ENCODE data around the gene PPP3R1. TPM values are rescaled to one million over a fixed set of nuclear protein-coding genes. Genes with fewer than 3 reads are reported as not detected.

The PPP3R1 gene
- total and polyA plus RNA-seq, 2 donors (not counting 3 experiments of a cell fraction or from before 2014, with no cell fraction given), result 8.4 to 62.2 TPM

DNA sequence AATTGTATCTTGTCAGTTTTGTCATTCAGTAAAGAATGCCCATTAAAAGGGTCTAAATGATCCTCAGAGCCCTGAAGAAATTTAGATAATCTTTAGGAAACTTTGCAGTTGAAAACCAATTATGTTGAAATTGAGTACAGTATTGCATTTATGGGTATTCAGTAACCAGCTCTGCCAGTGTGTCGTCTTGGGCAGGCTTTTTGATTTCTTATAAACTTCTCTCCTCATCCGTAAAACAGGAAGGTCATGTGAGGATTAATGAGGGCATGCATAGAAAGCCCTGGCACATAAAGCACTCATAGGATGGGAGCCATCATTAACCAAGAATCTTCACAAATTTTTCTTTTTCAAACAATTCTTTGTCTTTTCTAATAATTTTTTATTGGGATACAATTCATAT lies 79.8 kb downstream of the PPP3R1 start:
- CTCF ChIA-PET, result interaction anchor here (1.2 kb wide), 1 partner anchor 24 kb away, joined by 4 read pairs; no protein-coding TSS in a partner anchor

DNA sequence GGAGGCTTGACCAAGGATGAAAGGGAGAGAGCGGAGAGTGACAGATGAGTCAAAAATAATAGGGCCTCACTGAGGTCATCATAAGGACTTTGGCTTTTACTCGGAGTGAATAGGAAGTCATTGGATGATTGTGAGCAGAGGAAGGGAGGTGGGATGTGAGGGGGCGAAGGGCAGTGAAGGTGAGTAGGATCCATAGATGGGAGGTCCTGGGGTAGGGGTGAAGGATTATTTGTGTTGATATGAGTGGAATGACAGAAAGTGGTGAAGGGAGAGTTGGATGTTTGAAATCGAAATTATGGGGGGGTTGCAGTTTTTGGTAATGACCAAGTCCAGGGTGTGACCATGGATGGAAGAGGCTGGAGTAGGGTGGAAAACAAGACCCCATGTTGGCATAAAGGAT lies 80.6 kb downstream of the PPP3R1 start:
- BruUV-seq (replicated peaks), result no TSS peak
- no peaks in the 10 kb centered on the region for H4K20me1 ChIP-seq (replicated peaks; ENCODE audit: control insufficient read depth, extremely low read depth, insufficient read depth, low read length)
- H3K27me3 ChIP-seq (ENCODE audit: control insufficient read depth in 2 of 2, insufficient read depth in 2 of 2, low read length in 2 of 2), result no peaks in the 10 kb centered on the region
- TF ChIP-seq POLR2A (IDR thresholded peaks at IDR 0.05; ENCODE audit: low read depth, low read length) (no peak), MYC (IDR thresholded peaks at IDR 0.05; ENCODE audit: low read depth, low read length) (no peak), POLR2AphosphoS5 (IDR thresholded peaks at IDR 0.05; ENCODE audit: insufficient read depth, low read depth, low read length) (no peak), GATA2 (IDR thresholded peaks at IDR 0.05; ENCODE audit: insufficient read depth, insufficient read length, low read depth, low read length) (no peak), EZH2 (IDR thresholded peaks at IDR 0.05; ENCODE audit: borderline replicate concordance, low read depth, low read length, severe bottlenecking) (no peak), JUN (IDR thresholded peaks at IDR 0.05; ENCODE audit: borderline replicate concordance, insufficient read depth, insufficient read length, low read depth) (no peak), FOS (IDR thresholded peaks at IDR 0.05; ENCODE audit: borderline replicate concordance, insufficient read depth, low read length) (no peak)
- TF ChIP-seq, protein P1, sequence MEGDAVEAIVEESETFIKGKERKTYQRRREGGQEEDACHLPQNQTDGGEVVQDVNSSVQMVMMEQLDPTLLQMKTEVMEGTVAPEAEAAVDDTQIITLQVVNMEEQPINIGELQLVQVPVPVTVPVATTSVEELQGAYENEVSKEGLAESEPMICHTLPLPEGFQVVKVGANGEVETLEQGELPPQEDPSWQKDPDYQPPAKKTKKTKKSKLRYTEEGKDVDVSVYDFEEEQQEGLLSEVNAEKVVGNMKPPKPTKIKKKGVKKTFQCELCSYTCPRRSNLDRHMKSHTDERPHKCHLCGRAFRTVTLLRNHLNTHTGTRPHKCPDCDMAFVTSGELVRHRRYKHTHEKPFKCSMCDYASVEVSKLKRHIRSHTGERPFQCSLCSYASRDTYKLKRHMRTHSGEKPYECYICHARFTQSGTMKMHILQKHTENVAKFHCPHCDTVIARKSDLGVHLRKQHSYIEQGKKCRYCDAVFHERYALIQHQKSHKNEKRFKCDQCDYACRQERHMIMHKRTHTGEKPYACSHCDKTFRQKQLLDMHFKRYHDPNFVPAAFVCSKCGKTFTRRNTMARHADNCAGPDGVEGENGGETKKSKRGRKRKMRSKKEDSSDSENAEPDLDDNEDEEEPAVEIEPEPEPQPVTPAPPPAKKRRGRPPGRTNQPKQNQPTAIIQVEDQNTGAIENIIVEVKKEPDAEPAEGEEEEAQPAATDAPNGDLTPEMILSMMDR (IDR thresholded peaks at IDR 0.05; ENCODE audit: extremely low read depth in 1 of 2, insufficient read depth in 1 of 2, low read depth in 1 of 2, low read length in 2 of 2), result no peak
- TF ChIP-seq, protein P2, sequence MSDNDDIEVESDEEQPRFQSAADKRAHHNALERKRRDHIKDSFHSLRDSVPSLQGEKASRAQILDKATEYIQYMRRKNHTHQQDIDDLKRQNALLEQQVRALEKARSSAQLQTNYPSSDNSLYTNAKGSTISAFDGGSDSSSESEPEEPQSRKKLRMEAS (IDR thresholded peaks at IDR 0.05; ENCODE audit: insufficient read depth, insufficient read length), result no peak
- FAIRE-seq (no peak), DNase-seq (ENCODE audit: low read depth, low spot score) (no peak)
- H3K4me3 ChIP-seq (replicated peaks in 1 of 3; ENCODE audit: insufficient read depth in 1 of 3, low read depth in 1 of 3, low read length in 3 of 3), result no peak overlapping the region
- no peak overlapping the region for H3K9ac ChIP-seq (replicated peaks; ENCODE audit: extremely low read depth, insufficient read depth, low read length)
- no peak overlapping the region for H2AFZ ChIP-seq (ENCODE audit: low read depth, low read length)
- ChIA-PET POLR2A (no interaction called here), CTCF (interaction anchor here (1.2 kb wide), 1 partner anchor 24 kb away, joined by 4 read pairs; no protein-coding TSS in a partner anchor)
- H3K4me1 ChIP-seq (ENCODE audit: control insufficient read depth, extremely low read depth, insufficient read depth, low read length), result no peaks in the 10 kb centered on the region
- intact Hi-C loops (cut with micrococcal nuclease), result no loop called here
- dilution Hi-C loops (cut with MboI; ENCODE audit: extremely low pct_ligation_motif_present, low sequenced_read_pairs), result no loop called here
- H3K9me3 ChIP-seq (replicated peaks; ENCODE audit: control insufficient read depth, insufficient read depth, low read length), result no peaks in the 10 kb centered on the region
- H3K36me3 ChIP-seq (ENCODE audit: control insufficient read depth in 2 of 2, extremely low read depth in 1 of 2, insufficient read depth in 2 of 2, low read length in 2 of 2), result peaks cover 3 to 17% of the 10 kb centered on the region in 2 experiments
- H3K4me2 ChIP-seq (ENCODE audit: insufficient read depth, low read length), result no peak overlapping the region
- no peak overlapping the region for H3K27ac ChIP-seq (ENCODE audit: insufficient read depth, low read depth, low read length)
- peaks cover 5% of the 10 kb centered on the region for H3K79me2 ChIP-seq (ENCODE audit: control insufficient read depth, insufficient read depth, low read length)
- H3K9me1 ChIP-seq (replicated peaks; ENCODE audit: control insufficient read depth, extremely low read depth, insufficient read depth, low read length), result no peaks in the 10 kb centered on the region

More for the DNA sequence above, 79.8 kb downstream of the PPP3R1 start:
- Histone ChIP-seq H3K9ac (replicated peaks; ENCODE audit: extremely low read depth, insufficient read depth, low read length) (no peak overlapping the region), H3K79me2 (ENCODE audit: control insufficient read depth, insufficient read depth, low read length) (peaks cover 5% of the 10 kb centered on the region), H3K4me2 (ENCODE audit: insufficient read depth, low read length) (no peak overlapping the region), H2AFZ (ENCODE audit: low read depth, low read length) (no peak overlapping the region), H3K9me1 (replicated peaks; ENCODE audit: control insufficient read depth, extremely low read depth, insufficient read depth, low read length) (no peaks in the 10 kb centered on the region), H3K27ac (ENCODE audit: insufficient read depth, low read depth, low read length) (no peak overlapping the region), H4K20me1 (replicated peaks; ENCODE audit: control insufficient read depth, extremely low read depth, insufficient read depth, low read length) (no peaks in the 10 kb centered on the region), H3K36me3 (ENCODE audit: control insufficient read depth in 2 of 2, extremely low read depth in 1 of 2, insufficient read depth in 2 of 2, low read length in 2 of 2) (peaks cover 4 to 17% of the 10 kb centered on the region in 2 experiments), H3K4me3 (replicated peaks in 1 of 3; ENCODE audit: insufficient read depth in 1 of 3, low read depth in 1 of 3, low read length in 3 of 3) (no peak overlapping the region), H3K4me1 (ENCODE audit: control insufficient read depth, extremely low read depth, insufficient read depth, low read length) (no peaks in the 10 kb centered on the region), H3K27me3 (ENCODE audit: control insufficient read depth in 2 of 2, insufficient read depth in 2 of 2, low read length in 2 of 2) (no peaks in the 10 kb centered on the region), H3K9me3 (replicated peaks; ENCODE audit: control insufficient read depth, insufficient read depth, low read length) (no peaks in the 10 kb centered on the region)
- no TSS peak for BruUV-seq (replicated peaks)
- FAIRE-seq (no peak), DNase-seq (ENCODE audit: low read depth, low spot score) (no peak)
- intact Hi-C loops (cut with micrococcal nuclease), result no loop called here
- TF ChIP-seq JUN (IDR thresholded peaks at IDR 0.05; ENCODE audit: borderline replicate concordance, insufficient read depth, insufficient read length, low read depth) (no peak), POLR2A (IDR thresholded peaks at IDR 0.05; ENCODE audit: low read depth, low read length) (no peak), EZH2 (IDR thresholded peaks at IDR 0.05; ENCODE audit: borderline replicate concordance, low read depth, low read length, severe bottlenecking) (no peak), FOS (IDR thresholded peaks at IDR 0.05; ENCODE audit: borderline replicate concordance, insufficient read depth, low read length) (no peak)
- POLR2A ChIA-PET, result interaction anchor here (0.6 kb wide), 1 partner anchor 9 kb away, joined by 4 read pairs; no protein-coding TSS in a partner anchor
- dilution Hi-C loops (cut with MboI; ENCODE audit: extremely low pct_ligation_motif_present, low sequenced_read_pairs), result no loop called here

Measured in endothelial cell of umbilical vein (primary cell).